ENCODE data around the gene HEPN1.

Gene HEPN1

GRCh38 chr11:124902616-124903015, 16.4 kb upstream of the HEPN1 start:
- DNase-seq, result no peak

DNA sequence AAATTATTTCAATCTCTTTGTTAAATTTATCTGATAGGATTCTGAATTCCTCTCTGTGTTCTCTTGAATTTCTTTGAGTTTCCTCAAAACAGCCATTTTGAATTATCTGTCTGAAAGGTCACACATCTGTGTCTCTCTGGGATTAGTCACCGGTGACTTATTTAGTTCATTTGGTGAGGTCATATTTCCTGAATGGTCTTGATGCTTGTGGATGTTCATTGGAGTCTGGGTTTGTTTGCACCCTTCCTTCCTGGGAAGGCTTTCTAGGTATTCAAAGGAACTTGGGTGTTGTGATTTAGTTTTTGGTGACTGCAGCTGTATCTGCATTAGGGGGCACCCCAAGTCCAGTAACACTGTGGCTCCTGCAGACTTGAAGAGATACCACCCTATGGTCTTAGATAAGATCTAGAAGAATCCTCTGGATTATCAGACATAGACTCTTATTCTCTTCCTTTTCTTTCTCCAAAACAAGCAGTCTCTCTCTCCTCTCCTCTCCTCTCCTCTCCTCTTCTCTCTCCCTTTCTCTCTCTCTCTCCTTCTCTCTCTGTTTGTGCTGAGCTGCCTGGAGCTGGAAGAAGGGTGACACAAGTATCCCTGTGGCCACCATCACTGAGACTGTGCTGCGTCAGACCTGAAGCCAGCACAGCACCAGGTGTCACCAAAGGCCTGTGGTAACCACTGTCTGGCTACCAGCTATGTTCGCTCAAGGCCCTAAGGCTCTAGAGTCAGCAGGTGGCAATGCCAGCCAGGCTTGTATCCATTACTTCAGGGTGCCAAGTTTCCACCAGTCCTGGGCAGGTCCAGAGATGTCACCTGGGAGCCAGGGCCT, 3.3 kb upstream of the HEPN1 start:
- no peak for DNase-seq

GRCh38 chr11:124916370-124916710, 2.7 kb upstream of the HEPN1 start:
- no peak for DNase-seq

DNA sequence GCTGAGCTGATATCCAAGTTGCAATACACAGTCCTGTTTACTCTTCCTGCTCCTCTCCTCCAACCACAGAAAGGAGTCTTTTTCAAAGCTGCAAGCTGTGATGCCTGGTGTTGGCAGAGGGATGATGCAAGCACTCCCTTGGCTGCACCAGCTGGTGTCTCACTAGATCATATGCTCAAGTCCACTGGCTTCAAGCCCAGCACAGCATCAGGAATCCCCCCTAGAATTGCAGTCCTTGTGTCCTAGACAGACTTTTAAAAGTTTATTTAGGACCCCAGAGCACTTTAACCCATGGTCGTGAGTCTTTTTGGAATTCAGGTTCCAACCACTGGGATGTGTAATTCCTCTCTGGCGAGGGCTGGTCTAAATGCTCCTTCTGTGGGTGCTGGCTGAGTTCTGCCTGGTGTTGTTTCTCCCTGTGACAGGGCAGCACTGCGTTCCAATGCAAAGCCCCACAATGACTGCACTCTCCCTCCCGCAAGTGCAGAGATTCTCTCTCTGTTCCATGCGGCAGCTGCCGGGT, 1.9 kb upstream of the HEPN1 start:
- no peak for DNase-seq

DNA sequence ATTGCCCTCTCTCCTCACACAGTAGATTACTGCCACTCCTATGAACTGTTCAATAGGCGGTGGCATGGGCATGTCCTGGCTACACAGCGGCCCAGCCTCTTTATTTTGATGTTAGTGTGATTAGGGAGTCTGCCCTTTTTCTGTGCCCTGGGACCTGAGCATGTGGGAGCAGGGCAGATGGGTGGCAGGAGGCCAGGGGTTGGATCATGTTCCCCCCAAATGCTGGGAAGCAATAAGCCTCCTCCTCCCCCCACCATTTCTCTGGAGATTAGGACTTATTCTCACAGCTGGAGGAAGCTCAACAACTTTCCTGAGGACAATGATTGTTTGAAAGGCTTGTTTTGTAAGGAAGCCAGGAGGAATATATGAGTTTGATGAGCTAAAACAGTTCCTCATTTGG, 848 bp downstream of the HEPN1 start:
- DNase-seq, result no peak

DNA sequence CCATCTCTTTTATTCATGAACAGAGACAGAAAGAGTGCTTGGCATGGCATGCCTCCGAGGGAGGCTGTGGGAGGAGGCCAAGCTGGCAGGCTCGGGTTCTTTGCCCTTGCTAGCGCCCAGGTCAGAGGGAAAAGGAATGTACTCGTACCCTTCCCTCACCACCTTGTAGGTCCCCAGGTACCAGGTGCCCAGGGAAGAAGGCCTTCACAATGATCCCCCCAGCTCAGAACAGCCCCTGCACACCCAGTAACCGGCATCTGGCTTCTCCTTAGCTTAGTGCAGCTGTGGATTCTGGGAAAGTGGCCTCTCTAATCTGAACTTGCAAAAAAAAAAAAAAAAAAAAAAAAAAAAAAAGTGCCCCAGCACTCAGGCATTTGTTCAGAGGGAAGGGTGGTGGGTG, 1.3 kb downstream of the HEPN1 start:
- no peak for DNase-seq

GRCh38 chr11:124920870-124921609, 2.0 kb downstream of the HEPN1 start:
- peak in 1 of 2 experiments; percentile 60 for DNase-seq

DNA sequence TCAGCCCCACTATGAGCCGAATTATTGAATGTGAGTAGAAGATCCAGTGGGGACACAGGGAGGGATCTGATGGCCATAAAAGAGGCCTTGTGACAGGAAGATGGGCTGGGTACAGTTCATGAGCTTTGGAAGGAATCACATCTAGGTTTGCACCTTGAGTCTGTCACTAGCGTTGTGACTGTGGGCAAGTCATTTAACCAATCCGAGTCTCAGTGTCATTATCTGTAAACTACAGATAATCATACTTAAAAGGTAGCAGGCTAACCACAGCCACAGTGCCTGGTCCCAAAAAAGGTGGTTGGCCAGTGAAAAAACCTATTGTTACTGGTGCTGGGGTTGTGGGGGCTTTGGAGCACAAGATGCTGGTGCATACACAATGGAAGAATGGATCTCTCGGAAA, 3.8 kb downstream of the HEPN1 start:
- DNase-seq, result no peak

- no peak for DNase-seq
These were observed 4.2 kb downstream of the HEPN1 start for GRCh38 chr11:124923296-124923695.

DNA sequence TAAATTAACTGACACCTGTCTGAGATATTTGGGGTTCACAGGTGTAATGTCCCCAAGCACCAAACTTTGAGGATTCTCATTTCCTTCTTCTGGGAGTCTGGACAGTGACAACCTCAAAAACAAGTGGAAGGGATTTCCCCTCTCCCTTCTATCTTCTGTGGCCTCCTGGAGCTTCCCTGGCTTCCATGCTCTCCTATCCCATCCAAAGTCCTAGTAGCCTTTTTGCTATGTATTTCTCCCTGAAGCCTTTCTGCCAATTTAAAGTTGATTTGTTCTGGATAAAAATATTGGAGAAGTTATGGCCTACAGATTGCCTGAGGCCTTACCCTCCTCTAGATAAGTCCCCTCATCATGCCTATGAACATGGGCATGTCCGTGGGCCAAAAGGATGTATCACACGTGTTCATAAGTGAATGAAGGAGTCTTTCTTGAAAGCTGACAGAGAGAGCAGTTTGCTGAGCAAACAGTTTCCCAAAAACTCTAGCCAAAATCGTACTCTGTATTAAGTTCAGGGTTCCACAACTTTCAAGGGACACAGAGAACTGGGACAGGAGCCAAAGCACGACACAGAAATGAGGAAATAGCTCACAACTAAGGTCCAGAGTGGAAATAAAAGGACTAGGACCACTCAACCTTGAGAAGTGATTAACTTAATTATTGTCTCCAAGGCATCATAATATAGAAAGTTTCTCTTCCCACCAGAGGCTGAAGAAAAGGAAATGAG, 10.1 kb downstream of the HEPN1 start:
- no peak for DNase-seq

DNA sequence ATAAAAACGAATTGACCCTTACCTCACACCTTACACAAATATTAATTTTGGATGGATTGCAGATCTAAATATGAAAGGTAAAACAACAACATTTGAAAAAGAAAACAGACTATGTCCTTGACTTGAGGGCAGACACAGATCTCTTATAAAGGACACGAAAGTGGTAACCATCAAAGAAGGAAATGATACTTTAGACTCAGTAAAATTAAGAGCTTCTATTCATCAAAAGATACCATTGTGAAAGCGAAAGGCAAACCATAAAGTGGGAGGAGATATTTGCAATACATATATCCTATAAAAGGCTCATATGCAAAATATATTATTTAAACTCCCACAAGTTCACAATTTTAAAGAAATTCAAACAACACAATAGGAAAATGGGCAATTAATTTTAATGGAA, 11.7 kb downstream of the HEPN1 start:
- DNase-seq, result no peak

DNA sequence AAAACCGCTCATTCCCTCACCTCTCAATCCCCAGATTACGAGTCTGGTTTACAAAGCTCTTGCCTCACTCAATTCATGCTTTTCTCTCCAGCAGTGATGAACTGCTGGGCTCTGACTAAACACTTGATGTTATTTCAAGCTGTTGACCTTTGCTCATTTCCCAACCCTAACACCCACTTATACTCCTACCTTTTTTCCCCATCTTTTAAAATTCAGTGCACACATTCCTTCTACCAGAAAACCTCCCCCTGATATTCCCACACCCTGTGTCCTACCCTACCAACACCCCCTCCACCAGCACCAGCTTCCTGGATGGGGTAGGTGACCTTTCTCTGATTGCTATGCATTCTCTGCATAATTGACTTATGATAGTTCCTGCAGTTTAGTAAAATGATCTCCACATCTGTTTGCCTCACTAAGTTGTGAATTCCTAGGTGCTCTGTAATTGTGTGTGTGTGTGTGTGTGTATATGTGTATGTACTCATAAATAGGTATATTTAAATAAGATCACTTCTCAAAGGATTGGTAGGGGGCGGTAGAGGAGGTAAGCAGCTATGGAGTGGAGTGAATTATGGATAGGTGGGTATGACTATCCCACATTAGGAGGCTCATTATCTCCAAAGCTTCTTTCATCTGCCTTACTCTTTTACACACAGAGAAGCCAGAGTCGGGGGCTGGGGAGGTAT, 16.0 kb downstream of the HEPN1 start:
- no peak for DNase-seq

DNA sequence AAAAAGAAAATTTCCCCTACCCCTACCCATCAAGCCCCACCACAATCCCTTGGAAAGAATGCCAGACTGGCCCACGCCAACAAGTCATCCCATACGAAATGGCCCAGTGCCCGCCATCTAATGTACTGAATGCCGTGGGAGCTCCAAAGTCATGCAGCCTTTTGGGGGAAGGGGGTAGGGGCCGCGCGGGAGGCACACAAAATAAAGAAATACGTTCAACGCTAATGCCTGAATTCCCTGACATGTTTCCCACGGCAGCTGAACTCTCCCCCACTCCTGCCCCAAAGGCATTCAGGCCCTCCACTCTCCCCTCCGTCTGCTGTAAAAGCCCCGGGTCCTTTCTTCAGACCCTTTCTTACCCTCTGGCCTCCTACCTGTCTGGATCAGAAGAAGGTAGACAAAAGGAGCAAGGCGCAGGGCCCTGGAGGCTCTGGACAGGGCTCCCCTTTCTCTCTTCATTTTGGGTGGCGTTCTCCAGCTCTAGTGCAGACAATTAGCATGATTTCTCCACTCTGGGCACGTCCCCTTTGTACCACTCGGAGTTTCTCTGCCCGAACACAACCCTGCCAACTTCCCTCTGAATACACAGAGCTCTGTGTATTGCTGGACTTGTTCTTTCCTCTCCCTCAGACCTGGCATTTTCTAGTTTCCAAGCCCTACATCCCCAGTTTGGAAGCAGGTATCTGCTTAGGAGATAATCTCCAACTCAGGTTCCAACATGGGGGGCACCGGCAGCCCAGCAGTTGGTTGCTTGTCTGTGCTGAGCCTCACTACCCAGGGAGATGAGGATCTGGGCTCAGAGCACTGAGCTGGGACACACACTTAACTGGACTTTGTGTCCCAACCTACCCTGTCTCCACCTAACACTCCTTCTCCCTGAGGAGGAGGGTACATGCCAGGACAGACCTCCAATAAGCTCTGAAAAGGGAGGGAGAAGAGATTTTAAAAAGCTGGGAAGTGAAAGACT, 16.8 kb downstream of the HEPN1 start, which contains the start of gene HEPACAM:
HEPACAM (minus strand) TSS at position 500 of the 967 bp plus-strand sequence; CDS start at position 459, 41 bp downstream.
- no peak for DNase-seq

DNA sequence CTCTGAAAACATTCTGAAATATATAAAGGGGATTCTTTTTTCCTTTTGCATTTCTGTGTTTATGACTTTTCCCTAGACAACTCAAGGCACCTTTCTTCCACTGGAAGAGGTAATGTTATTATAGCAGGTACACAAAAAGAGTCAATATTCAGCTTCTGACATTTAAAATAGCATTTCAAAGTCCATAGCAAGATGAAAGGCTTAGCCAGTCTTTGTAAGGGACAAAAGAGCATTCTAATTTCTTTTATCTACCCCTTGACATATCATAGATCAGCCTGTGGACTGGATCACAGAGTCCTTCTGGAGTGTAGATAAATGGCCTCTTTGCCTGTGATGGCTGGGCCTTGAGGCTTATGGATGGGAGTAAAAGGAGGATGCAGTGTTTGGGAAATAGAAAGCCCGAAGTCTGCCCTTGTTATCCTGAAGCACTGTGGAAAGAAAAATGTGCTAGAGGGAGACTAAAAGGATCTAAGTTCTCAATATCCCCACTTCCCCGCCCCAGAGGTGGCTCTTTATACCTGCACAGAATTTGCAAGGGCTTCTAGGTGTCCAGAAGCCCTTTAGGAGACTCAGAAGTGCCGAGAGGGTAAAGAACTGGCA, 18.4 kb downstream of the HEPN1 start:
- no peak for DNase-seq

GRCh38 chr11:124938206-124938765, 19.2 kb downstream of the HEPN1 start:
- DNase-seq, result no peak

DNA sequence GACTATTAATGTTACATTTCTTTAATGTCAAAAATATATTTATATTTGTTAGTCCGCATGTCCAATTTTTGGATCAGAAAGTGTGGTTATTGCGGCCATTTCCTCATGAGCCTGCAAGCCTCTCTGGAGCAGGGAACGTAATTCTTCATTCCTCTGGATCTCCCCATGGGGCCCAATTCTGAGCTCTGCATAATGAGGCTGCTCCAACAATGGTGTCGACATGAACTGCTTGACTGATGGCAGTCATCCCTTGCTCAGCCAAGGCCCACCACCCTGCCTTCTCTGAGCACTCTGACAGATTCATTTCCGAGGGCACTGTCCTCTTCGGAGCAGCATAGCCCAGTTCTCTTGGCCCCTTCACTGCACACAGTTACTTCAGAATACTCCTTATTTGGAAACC, 19.9 kb downstream of the HEPN1 start:
- no peak for DNase-seq

GRCh38 chr11:124941703-124942102, 22.7 kb downstream of the HEPN1 start:
- DNase-seq, result no peak

DNA sequence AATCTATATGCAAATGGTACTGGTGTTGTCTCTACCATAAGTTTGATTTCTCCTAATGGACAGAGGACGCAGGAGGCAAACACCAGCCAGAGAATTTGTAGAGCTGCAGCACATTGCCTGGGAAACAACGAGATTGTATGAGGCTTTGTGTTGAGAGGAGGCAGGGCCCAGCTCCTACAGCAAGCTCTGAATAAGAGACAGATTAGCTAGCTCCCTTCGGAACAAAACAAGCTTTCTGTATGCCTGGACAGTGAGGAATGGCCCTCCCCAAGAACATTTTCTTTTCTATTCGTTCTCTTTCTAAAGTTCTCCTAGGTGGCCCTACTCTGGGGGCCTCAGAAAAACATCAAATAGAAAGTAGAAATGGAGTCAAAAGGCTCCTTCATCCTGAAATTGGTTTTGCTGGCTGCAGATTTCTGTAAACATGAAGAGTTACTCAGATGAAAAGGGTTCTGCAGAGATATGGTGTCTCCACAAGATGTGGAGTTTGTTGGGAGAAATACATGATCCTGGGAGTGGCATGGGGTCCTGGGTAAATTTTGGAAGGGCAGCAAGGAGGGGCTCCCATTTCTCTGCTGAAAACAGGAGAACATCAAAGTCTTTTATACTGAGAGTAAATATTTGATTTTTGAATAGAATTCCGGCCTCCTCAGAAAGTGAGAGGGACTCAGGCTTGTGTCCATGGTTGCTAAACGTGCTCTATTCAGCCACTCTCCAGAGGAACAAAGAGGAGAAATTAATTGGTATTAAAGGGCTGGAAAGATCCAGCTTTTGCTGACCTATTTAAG, 23.6 kb downstream of the HEPN1 start:
- DNase-seq, result no peak

GRCh38 chr11:124943254-124943616, 24.2 kb downstream of the HEPN1 start:
- DNase-seq, result no peak

GRCh38 chr11:124943741-124944140, 24.7 kb downstream of the HEPN1 start:
- no peak for DNase-seq

Data from NCI-H526 (cell line).